SK-N-SH (cell line): Measurements from ENCODE around the gene F2RL1. TPM values are rescaled to one million over a fixed set of nuclear protein-coding genes. Genes with fewer than 3 reads are reported as not detected.
"Not testable (repeated sequence)": the region's sequence is repeated elsewhere in the genome, so short reads cannot be mapped to it uniquely, and the experiment has no call there.

Experiments
- CTCF ChIA-PET: fragments of 300-600, 350-600 bp; formaldehyde crosslinking; extraction: SDS; loops from one replicate; lab custom pipeline; 2021; lab: Yijun Ruan, JAX
- POLR2A ChIA-PET: fragments of 350-600 bp; sonication (Branson Sonifier 250); formaldehyde crosslinking; extraction: SDS; loops from one replicate; lab custom pipeline; 2020; ENCODE audit warnings: antibody characterized with exemption, inconsistent platforms; lab: Yijun Ruan, JAX
- DNase-seq: peaks from one replicate; pipeline ENCODE4 v3.0.0; 2012
- H2AFZ ChIP-seq: fragments of 200-600 bp; sonication (generic); 2 replicates; pipeline ENCODE4 v1.8.1; 2016; ENCODE audit warnings: antibody characterized with exemption, mild to moderate bottlenecking, low read depth
- H3F3A ChIP-seq: fragments of 200-600 bp; sonication (generic); replicated peaks from 2 replicates; pipeline ENCODE3; 2016; ENCODE audit warnings: antibody characterized with exemption, mild to moderate bottlenecking; ENCODE audit not compliant: insufficient read depth
- H3K27ac ChIP-seq, 2 experiments: fragments of 200-500 bp in 1 of 2; fragments of 200-600 bp in 1 of 2; sonication (Bioruptor generic) in 1 of 2; sonication (generic), shearing (Covaris generic) in 1 of 2; 2 replicates each; pipeline versions ENCODE4 v1.5.1 to v1.6.1; 2014 to 2016; ENCODE audit warnings: low read depth in 2 of 2, inconsistent platforms in 1 of 2, low read length in 1 of 2, mild to moderate bottlenecking in 1 of 2, mixed read lengths in 1 of 2
- H3K27me3 ChIP-seq: fragments of 200-600 bp; sonication (generic), shearing (Covaris generic); 2 replicates; pipeline ENCODE4 v1.6.1; 2016; ENCODE audit warnings: mixed run types; ENCODE audit not compliant: insufficient read depth
- H3K36me3 ChIP-seq, 2 experiments: fragments of 200-500 bp in 1 of 2; fragments of 200-600 bp in 1 of 2; sonication (Bioruptor generic) in 1 of 2; sonication (generic) in 1 of 2; replicated peaks in 1 of 2; 2 replicates each; pipeline versions ENCODE3 to v1.5.1; 2014 to 2016; ENCODE audit warnings: low read length in 1 of 2, mild to moderate bottlenecking in 1 of 2; ENCODE audit not compliant: insufficient read depth in 2 of 2, control insufficient read depth in 1 of 2
- H3K4me1 ChIP-seq, 2 experiments: fragments of 200-500 bp in 1 of 2; fragments of 200-600 bp in 1 of 2; sonication (Bioruptor generic) in 1 of 2; sonication (generic), shearing (Covaris generic) in 1 of 2; 2 replicates each; pipeline versions ENCODE4 v1.5.1 to v1.6.1; 2014 to 2016; ENCODE audit warnings: low read depth in 1 of 2, low read length in 1 of 2, mixed run types in 1 of 2; ENCODE audit not compliant: insufficient read depth in 2 of 2, control insufficient read depth in 1 of 2
- H3K4me2 ChIP-seq: fragments of 200-600 bp; sonication (generic), shearing (Covaris generic); 2 replicates; pipeline ENCODE4 v1.6.1; 2017; ENCODE audit warnings: mixed run types
- H3K4me3 ChIP-seq, 2 experiments: fragments of 200-500 bp in 1 of 2; fragments of 200-600 bp in 1 of 2; sonication (Bioruptor generic) in 1 of 2; sonication (generic), shearing (Covaris generic) in 1 of 2; 2 replicates each; pipeline versions ENCODE4 v1.5.1 to v1.8.1; 2014 to 2016; ENCODE audit warnings: low read depth in 2 of 2, inconsistent platforms in 1 of 2, low read length in 1 of 2, mild to moderate bottlenecking in 1 of 2, mixed read lengths in 1 of 2, moderate library complexity in 1 of 2
- H3K79me2 ChIP-seq: fragments of 200-600 bp; sonication (generic); 2 replicates; pipeline ENCODE4 v1.8.1; 2017; ENCODE audit warnings: mild to moderate bottlenecking; ENCODE audit not compliant: insufficient read depth
- H3K9ac ChIP-seq: fragments of 200-600 bp; sonication (generic); 2 replicates; pipeline ENCODE4 v1.6.1; 2017; ENCODE audit warnings: mixed run types
- H3K9me2 ChIP-seq: fragments of 200-600 bp; sonication (generic); 2 replicates; pipeline ENCODE4 v1.6.1; 2017; ENCODE audit warnings: mixed run types
- H3K9me3 ChIP-seq: fragments of 200-600 bp; sonication (generic); 2 replicates; pipeline ENCODE4 v1.6.1; 2017; ENCODE audit warnings: mixed run types, mild to moderate bottlenecking, moderate library complexity
- H4K20me1 ChIP-seq: fragments of 200-600 bp; sonication (generic); 2 replicates; pipeline ENCODE4 v1.6.1; 2017; ENCODE audit warnings: mild to moderate bottlenecking, mixed run types; ENCODE audit not compliant: insufficient read depth
- CHD2 ChIP-seq: fragments of 150-350 bp; IDR thresholded peaks from 2 replicates; pipeline ENCODE4 v1.6.1; 2018; ENCODE audit warnings: low read length; ENCODE audit not compliant: partially characterized antibody
- EP300 ChIP-seq, 2 experiments: IDR thresholded peaks; 2 replicates each; pipeline versions ENCODE4 v1.4.0 to v1.6.1; 2012; ENCODE audit warnings: borderline replicate concordance in 1 of 2, low read depth in 1 of 2, low read length in 1 of 2
- EZH2phosphoT487 ChIP-seq: fragments of 200-600 bp; sonication (generic); IDR thresholded peaks from 2 replicates; pipeline ENCODE4 v1.6.1; 2017; ENCODE audit warnings: low read depth, mixed run types, mild to moderate bottlenecking, antibody characterized with exemption, moderate library complexity, borderline replicate concordance
- FOSL2 ChIP-seq: IDR thresholded peaks from 2 replicates; pipeline ENCODE4 v1.4.0; 2012; ENCODE audit warnings: low read depth, mild to moderate bottlenecking, moderate library complexity, borderline replicate concordance
- FOXJ3 ChIP-seq: sonication (generic); formaldehyde crosslinking; IDR thresholded peaks from 2 replicates; pipeline ENCODE4 v1.5.1; 2020; ENCODE audit warnings: mild to moderate bottlenecking, missing genetic modification reagents
- MAX ChIP-seq: IDR thresholded peaks from 2 replicates; pipeline ENCODE4 v1.4.0; 2012; ENCODE audit warnings: low read depth
- PBX3 ChIP-seq: IDR thresholded peaks from 2 replicates; pipeline ENCODE4; 2012
- TCF12 ChIP-seq: IDR thresholded peaks from 2 replicates; pipeline ENCODE4 v1.4.0; 2012
- TEAD4 ChIP-seq: IDR thresholded peaks from 2 replicates; pipeline ENCODE4 v1.4.0; 2012; ENCODE audit warnings: mild to moderate bottlenecking, borderline replicate concordance; ENCODE audit not compliant: insufficient read depth
- USF1 ChIP-seq: IDR thresholded peaks from 2 replicates; pipeline ENCODE4 v1.4.0; 2012; ENCODE audit warnings: low read depth, borderline replicate concordance
- USF2 ChIP-seq: fragments of 150-350 bp; IDR thresholded peaks from 2 replicates; pipeline ENCODE4 v1.6.1; 2017; ENCODE audit warnings: antibody characterized with exemption, low read length, low read depth, borderline replicate concordance
- WGBS: methylation state at CpG from one replicate; pipeline ENCODE4 v1.1.6; 2017; ENCODE audit warnings: low lambda C conversion rate; 5-methylcytosine and 5-hydroxymethylcytosine counted together
- polyA plus RNA-seq, 3 experiments: library from polyadenylated mRNA; depleted of rRNA; stranded (reverse); fragments of >200 nt; gene quantifications; 2 replicates each; pipeline ENCODE4 v1.2.3, GENCODE V29; 2012

F2RL1 gene
- polyA plus RNA-seq, 1 of the 3 experiments (the other 2 are of a cell fraction), result 31.3 TPM

GRCh38 chr5:76811214-76811613 lies 7.6 kb upstream of the F2RL1 start:
- TF ChIP-seq EP300 (IDR thresholded peaks at IDR 0.05; ENCODE audit: borderline replicate concordance in 1 of 2, low read depth in 1 of 2, low read length in 1 of 2), result no peak
- no peak for TF ChIP-seq FOSL2
- no peak for TF ChIP-seq FOXJ3
- no peak for TF ChIP-seq MAX
- TF ChIP-seq PBX3, result peak; percentile 28; the same call in 1 of the 2 replicates
- no peak for TF ChIP-seq TEAD4
- TF ChIP-seq USF1, result no peak
- no peak for TF ChIP-seq CHD2
- TF ChIP-seq EZH2phosphoT487, result no peak
- TF ChIP-seq TCF12, result peak; percentile 8; the same call in 1 of the 2 replicates
- TF ChIP-seq USF2, result no peak
- Histone ChIP-seq H3F3A (peaks cover 43% of the 10 kb centered on the region), H3K9me3 (no peaks in the 10 kb centered on the region), H3K9me2 (no peaks in the 10 kb centered on the region), H3K9ac (no peak overlapping the region), H4K20me1 (no peaks in the 10 kb centered on the region), H3K79me2 (no peaks in the 10 kb centered on the region), H3K27ac (no peak overlapping the region), H2AFZ (no peak overlapping the region), H3K36me3 (no peaks in the 10 kb centered on the region), H3K4me1 (peaks cover 0 to 29% of the 10 kb centered on the region in 2 experiments; a peak in 2 of 4 replicates), H3K27me3 (no peaks in the 10 kb centered on the region), H3K4me3 (no peak overlapping the region), H3K4me2 (no peak overlapping the region)
- CTCF ChIA-PET, result no interaction called here
- no peak for DNase-seq
- POLR2A ChIA-PET, result no interaction called here
- 80% methylated on average over 5 of the region's 5 CpGs for WGBS

- H3K27me3 ChIP-seq, H3K36me3 ChIP-seq, H3K27ac ChIP-seq, H3K9me2 ChIP-seq, CTCF ChIA-PET, H3K9ac ChIP-seq, H3K4me2 ChIP-seq, H3K4me3 ChIP-seq, H3K9me3 ChIP-seq, H4K20me1 ChIP-seq, POLR2A ChIA-PET, DNase-seq, H3K79me2 ChIP-seq, H2AFZ ChIP-seq: not testable (repeated sequence)
- Histone ChIP-seq H3F3A (peaks cover 46% of the 10 kb centered on the region), H3K4me1 (peaks cover 0 to 27% of the 10 kb centered on the region in 2 experiments; a peak in 2 of 4 replicates)
- WGBS, result 100% methylated on average over 8 of the region's 32 CpGs
These were observed 6.6 kb upstream of the F2RL1 start for GRCh38 chr5:76812209-76812608.
